ENCODE data around the gene BPIFB2.

BPIFB2 gene

GRCh38 chr20:32986331-32986966, 21.1 kb upstream of the BPIFB2 start:
- DNase-seq = no peak

GRCh38 chr20:32987044-32987825, 20.3 kb upstream of the BPIFB2 start:
- DNase-seq = no peak

GRCh38 chr20:32988008-32988407, 19.5 kb upstream of the BPIFB2 start:
- DNase-seq = no peak

GRCh38 chr20:32989507-32990283, 17.8 kb upstream of the BPIFB2 start:
- DNase-seq = no peak

GRCh38 chr20:32990426-32990825, 17.1 kb upstream of the BPIFB2 start:
- no peak for DNase-seq

- no peak for DNase-seq
Measured at GRCh38 chr20:32991383-32991782, 16.1 kb upstream of the BPIFB2 start.

- DNase-seq = no peak
Measured at GRCh38 chr20:32991792-32992641, 15.5 kb upstream of the BPIFB2 start.

- DNase-seq = no peak
Measured at GRCh38 chr20:32993496-32994050, 13.9 kb upstream of the BPIFB2 start.

GRCh38 chr20:32995802-32996201, 11.7 kb upstream of the BPIFB2 start:
- DNase-seq = no peak

GRCh38 chr20:32997431-32997830, 10.1 kb upstream of the BPIFB2 start:
- DNase-seq = no peak

- DNase-seq = no peak
Measured at GRCh38 chr20:32999603-33000250, 7.8 kb upstream of the BPIFB2 start.

GRCh38 chr20:33000802-33001466, 6.6 kb upstream of the BPIFB2 start:
- DNase-seq = no peak

GRCh38 chr20:33002087-33002808, 5.3 kb upstream of the BPIFB2 start:
- no peak for DNase-seq

- no peak for DNase-seq
Measured at GRCh38 chr20:33004141-33004751, 3.3 kb upstream of the BPIFB2 start, which contains the start of gene SUN5. SUN5 (minus strand) TSS chr20:33004433; CDS start chr20:33004340, 93 bp downstream.

GRCh38 chr20:33005132-33005566, 2.4 kb upstream of the BPIFB2 start:
- no peak for DNase-seq

GRCh38 chr20:33005908-33006775, 1.4 kb upstream of the BPIFB2 start:
- DNase-seq = no peak

- no peak for DNase-seq
Measured at GRCh38 chr20:33006776-33007375, 628 bp upstream of the BPIFB2 start.

Data from NCI-H345 (cell line).